GM19193 (cell line): ENCODE measurements around the gene PODXL.

ENCODE experiments used
- POLR2A ChIP-seq: IDR thresholded peaks from 4 replicates; pipeline ENCODE4 v1.6.1; 2011; ENCODE audit not compliant: insufficient read depth, insufficient read length; ENCODE audit errors: extremely low read depth

Gene PODXL

DNA sequence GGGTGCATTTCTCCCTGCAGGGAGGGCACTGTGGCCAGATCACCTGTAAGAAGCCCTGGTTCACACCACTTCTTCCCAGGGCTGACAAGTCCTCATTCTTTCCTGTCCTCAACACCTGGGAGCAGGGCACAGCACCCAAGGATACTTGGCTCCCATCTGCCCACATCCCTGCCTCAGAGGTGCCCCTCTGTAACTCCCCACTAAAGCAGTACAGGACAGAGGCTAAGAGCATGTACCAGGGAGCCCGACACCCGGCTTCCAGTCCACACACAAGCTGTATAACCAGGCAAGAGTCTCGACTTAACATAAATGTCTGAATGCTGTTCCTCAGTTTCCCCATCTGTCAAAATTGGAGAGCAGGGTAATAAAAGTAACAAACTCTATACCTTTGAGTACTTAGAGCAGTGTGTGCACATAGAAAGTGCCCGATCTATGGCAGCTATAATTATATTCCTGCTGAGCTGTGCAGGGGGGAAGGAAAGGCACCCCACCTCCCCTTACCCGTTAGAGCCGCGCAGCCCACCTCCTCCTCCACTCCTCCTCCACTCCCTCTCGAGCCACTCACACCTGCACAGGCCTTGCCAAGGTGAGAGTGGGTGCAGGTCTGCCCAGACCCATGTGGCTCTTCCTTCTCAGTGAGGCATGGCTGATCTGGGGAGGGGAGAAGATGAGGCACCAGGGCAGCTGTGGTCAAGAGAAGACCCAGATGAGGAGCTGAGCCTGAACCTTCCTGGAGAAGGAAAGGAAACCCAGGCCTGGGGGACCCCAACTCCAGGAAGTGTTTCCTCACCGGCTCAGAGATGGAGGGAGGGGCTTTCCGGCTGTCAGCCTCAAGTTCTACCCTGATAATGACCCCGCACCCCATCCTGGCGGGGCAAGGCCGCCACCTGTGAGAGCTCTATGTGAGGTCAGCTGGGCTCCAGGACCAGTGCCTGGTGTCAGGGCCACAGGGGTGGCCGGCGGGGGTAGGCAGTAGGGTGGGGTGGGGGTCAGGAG, 22.6 kb downstream of the PODXL start:
- no peak for TF ChIP-seq POLR2A

DNA sequence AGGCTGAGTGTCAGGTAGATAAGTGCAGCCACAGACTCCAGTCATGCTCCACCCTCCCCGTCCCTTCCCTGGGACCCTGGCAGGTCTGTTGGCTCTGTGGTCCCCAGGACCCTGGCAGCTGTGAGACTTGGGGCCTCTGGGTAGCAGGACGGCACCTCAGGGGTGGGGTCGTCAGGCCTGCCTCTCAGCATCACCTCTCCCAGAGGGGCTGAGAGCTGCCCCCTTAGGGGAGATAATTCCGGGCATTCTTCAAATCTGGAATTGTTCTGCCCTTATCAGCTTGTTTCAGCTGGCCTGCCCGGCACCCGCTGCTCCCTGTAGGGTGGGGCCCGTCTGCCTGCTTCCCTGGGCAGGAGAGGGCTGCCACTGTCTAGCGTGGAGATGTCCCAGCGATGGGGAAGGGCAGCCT, 23.3 kb downstream of the PODXL start:
- no peak for TF ChIP-seq POLR2A

DNA sequence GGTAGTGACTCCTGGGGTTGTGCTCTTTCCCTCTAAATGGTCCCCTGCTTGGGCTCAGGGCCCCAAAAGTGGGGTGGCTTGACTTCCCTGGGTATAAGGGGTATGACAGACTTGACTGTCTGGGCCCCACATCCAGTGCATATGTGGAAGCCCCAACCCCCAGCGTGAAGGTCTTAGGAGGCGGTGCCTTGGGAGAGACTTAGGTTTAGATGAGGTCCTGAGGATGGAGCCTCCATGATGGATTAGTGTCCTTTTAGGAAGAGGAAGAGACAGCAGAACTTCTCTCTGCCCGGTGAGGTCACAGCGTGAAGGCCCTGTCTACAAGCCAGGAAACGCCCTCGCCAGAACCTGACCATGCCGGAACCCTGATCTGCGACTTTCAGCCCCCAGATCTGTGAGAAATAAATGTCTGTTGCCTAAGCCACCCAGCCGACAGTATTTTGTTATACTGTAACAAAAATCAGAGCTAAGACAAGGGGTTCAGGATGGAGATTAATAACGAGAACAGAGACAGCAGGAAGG, 23.8 kb downstream of the PODXL start:
- no peak for TF ChIP-seq POLR2A

DNA sequence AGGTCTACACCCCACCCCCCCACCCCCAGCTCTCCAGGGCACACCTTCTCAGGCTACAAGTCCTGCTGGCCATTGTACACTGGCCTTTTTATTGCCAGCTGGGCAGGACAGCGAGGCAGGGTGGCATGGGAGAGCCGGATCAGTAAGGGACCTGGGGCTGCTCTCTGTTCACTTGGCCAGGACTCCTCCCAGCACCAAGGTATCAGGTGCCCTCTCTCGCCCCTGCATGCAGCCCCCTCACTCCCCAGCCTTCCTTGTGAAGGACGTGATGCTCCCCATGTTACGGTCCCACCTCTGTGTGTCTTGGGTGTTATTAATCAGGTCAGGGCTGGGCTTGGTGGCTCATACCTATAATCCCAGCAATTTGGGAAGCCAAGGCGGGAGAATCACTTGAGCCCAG, 26.3 kb downstream of the PODXL start:
- no peak for TF ChIP-seq POLR2A

DNA sequence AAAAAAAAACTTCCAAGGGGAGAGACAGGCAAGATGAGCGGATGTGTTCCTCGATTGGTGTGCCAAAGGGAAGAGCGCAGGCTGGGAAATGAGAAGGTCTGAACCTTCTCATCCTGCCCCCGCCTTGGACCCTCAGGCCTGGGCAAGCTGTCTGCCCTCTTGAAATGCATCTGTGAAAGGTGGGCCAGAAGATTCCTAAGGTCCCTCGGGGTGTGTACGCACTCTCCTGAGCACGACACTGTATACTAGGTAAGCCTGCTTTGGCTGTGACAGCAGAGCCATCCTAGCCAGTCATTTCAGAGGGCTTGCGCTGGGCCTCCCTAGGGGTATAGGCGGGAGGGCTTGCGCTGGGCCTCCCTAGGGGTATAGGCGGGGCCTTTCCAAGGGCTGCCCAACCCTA, 26.8 kb downstream of the PODXL start:
- TF ChIP-seq POLR2A = no peak

DNA sequence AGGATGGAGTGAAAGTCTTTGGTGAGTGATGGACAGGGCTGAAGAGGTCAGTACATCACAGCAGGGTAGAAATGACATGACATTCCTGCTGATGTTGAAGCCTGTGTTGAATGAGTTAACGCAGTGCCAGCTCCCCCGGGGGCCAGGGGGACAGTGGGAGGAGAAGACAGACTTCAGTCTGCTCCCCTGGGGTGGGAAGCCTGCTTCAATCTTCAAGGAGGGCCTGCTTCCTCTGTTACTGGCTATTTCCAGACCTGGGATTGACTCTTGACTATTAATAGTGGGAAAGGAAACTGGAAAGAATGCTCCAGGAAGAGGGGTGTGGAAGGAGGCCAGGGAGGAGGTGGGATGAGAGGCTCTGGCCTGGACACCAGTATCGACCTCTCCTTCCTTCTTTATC, 27.2 kb downstream of the PODXL start:
- no peak for TF ChIP-seq POLR2A

DNA sequence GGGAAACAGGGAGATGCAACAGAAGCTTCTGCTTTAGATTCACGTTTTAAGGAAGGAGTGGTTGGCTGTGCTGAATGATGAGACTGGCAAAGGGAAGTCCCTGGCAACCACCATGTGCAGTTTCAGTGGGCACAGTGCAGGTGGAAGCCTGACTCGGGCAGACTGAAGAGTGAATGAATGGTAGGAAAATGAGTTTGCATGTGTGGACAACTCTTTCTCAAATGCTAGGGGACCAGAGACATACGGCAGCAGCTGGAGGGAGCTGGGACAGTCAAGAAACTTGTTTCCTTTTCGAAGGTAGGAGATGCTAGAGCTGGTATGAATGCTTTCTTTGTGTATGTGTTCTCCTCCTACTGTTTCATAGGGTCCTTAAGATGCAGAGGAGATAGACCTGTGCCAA, 29.0 kb downstream of the PODXL start:
- no peak for TF ChIP-seq POLR2A

DNA sequence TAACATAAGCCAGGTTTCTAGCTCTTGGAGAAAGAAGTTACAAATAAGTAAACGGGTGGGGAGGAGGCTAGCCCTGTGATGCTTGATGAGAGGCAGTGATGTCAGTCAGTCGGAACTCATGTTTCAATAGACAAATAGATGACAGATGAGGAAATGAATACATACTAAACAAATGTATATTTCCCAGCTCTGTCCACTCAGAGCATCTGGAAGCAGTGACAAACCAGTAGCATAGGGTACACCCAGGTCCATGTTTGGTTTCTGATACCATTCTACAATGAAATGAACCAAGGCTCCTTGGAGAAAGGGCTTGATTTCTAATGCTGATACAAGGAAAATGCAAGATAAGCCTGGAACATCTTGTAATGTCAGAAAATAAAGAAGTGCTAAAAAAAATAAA, 30.6 kb downstream of the PODXL start:
- TF ChIP-seq POLR2A = no peak

DNA sequence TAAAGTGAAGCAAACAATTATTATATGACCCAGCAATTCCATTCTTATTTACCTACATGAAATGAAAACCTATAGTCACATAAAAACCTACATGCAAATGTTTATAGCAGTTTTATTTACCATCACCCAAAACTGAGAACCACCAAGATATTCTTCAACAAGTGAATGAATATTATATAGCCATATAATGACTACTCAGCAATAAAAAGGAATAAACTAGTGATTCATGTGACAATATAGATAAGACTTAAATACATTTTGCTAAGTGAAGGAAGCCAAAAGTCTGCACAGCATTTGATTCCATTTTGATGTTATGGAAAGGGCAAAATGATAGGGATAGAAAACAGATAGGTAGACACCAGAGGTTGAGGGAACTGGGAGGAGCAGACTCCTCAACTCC, 31.7 kb downstream of the PODXL start:
- TF ChIP-seq POLR2A = no peak

DNA sequence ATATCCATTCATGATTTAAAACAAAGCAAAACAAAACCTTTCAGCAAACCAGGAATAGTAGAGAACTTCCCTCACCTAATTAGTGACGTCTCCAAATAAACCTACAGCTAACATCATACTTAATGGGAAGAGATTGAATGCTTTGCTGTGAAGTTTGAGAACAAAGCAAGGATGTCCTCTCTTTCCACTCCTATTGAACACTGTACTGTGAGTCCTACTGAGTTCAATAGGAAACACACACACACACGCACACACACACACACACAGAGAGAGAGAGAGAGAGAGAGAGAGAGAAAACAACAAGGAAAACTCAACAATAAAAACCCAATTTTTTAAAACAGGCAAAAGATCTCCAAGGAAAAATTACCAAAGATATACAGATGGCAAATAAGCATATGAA, 32.3 kb downstream of the PODXL start:
- no peak for TF ChIP-seq POLR2A

DNA sequence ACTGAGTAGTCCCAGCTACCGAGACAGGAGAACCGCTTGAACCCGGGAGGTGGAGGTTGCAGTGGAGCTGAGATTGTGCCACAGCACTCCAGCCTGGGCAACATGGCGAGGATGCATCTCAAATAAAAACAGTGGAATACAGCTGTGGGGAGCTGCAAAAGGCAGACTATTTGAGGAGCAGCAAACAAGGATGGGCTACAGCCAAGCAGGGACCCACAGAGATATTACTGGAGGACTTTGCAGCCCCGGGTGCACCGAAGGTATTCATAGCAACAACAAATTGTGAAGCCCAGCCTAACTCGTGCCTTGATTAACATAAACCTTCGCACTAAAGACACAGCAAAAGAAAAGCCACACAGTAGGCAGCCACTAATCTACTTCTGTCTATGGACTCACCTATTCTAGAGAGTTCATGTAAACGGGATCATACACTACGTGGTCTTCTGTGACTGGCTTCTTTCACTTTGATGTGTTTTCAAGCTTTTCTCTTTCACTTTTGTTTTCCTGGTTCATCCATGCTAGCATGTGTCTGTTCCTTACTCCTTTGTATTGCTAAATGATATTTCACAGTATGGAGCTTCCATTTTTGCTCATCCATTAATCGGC, 34.0 kb downstream of the PODXL start:
- TF ChIP-seq POLR2A = no peak

DNA sequence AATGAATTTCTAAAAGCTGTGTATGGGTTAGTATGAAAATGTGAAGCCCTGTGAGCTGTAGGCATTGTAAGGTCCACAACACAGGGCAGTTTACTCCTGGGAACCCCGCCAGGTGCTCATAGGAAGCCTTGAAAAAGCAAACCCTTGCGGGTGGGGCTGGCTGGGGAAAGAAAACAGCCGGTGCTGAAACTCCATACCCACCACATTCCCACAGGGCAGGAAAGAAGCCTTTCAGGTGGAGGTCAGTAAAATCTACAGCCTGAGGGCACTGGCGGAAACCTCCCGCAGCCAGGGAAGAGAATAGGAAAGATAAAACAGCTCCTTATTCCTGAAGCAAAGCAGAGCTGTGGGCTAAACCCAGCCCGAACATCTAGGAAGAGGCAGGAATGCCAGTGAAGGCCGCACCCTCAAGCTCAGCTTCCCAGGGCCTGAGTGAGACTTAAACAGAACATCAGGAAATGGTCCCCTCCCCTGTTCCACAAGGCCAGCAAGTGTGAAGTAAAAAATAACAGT, 34.7 kb downstream of the PODXL start:
- TF ChIP-seq POLR2A = no peak

DNA sequence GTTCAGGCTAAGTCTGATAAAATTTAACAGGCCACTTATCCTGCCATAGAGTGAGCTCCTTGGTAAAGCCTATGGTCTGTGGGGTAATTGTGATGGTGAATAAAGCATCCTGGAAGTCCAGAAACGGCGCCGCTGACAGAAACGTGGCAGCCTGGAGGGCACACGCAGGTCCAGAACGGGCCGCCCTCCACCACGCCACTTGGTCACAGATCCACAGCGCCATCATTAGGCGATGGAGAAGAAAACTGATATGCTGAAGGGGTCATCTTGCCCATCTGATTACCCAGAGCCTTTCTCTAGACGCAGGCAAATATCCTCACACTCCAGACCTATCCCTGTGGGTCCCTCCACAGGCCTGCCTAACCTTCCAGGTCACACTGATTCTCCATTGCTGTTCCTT, 37.8 kb downstream of the PODXL start:
- TF ChIP-seq POLR2A = no peak

DNA sequence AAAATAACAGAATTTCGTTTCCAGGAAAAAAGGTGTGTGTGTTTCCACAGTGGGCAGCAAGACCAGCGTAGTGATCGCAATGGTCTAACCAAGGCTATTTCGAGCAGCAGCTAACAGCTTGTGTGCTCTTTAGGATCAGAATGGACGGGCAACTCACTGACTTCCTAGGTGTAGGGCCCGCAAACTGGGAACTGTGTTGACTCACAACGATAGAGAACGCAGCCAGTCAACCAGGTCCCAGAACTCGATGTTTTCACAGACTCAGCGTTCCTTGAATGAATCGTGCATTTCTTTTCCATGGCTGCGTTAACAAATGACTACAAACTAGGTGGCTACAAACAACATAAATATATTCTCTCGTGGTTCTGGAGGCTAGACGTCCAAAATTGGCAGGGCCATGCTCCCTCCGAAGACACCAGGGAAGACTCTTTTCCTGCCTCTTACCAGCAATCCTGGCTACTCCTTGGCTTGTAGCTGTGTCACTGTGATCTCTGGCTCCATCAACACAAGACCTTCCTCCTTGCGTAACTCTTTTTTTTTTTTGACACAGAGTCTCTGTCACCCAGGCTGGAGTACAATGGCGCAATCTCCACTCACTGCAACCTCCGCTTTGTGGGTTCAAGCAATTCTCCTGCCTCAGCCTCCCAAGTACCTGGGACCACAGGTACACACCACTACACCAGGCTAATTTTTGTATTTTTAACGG, 39.1 kb downstream of the PODXL start:
- no peak for TF ChIP-seq POLR2A
